ENCODE data around the gene ANKFY1. TPM values are rescaled to one million over a fixed set of nuclear protein-coding genes. Genes with fewer than 3 reads are reported as not detected.

ANKFY1 gene
- polyA plus RNA-seq, 4 donors = 44.7 to 49.4 (median 46.3) TPM

DNA sequence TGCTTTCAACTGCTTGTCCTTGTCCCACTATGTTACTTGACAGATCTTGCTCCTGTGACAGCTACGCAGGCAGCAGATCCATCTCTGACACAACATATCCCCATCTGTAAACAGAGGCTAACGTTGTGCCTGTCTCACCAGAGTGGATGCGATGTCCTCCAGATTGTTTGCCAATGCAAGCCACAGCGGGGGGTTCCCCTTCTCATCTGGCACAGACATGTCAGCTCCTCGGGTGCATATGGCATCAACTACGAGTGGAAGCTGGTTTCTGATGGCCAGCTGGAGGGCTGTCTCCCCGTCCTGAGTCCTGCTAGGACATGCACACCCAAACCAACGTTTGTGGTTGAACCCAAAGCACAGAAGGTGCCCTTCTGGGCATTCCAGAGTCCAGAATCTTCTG lies 81.7 kb downstream of the ANKFY1 start:
- no peak for DNase-seq (ENCODE audit: low read depth in 4 of 4, low spot score in 3 of 4)

GRCh38 chr17:4180791-4181190 lies 83.0 kb downstream of the ANKFY1 start:
- DNase-seq (ENCODE audit: low read depth in 4 of 4, low spot score in 3 of 4) = no peak

- no peak for DNase-seq (ENCODE audit: low read depth in 4 of 4, low spot score in 3 of 4)
Measured at GRCh38 chr17:4179071-4179470, 84.7 kb downstream of the ANKFY1 start.

DNA sequence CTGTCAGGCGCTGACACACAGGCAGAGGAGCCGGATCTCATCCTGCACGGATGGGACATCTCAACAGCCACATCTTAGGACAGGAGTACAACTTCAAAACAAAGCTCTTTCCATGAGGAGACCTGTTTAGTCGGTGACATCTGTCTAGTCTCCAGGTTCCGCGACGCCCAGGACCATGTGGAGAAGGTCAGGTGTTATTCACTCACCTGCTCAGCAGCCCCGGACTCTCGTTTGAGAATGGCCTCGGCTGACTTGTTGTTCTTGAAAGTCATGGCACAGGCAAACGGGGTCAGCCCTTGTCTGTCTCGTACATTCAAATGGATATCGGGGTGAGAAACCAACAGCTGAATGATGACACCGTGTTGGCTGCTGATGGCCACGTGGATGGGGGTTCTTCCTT lies 85.1 kb downstream of the ANKFY1 start:
- DNase-seq (ENCODE audit: low read depth in 4 of 4, low spot score in 3 of 4) = no peak

GRCh38 chr17:4177806-4178205 lies 86.0 kb downstream of the ANKFY1 start:
- DNase-seq (ENCODE audit: low read depth in 4 of 4, low spot score in 3 of 4) = no peak

DNA sequence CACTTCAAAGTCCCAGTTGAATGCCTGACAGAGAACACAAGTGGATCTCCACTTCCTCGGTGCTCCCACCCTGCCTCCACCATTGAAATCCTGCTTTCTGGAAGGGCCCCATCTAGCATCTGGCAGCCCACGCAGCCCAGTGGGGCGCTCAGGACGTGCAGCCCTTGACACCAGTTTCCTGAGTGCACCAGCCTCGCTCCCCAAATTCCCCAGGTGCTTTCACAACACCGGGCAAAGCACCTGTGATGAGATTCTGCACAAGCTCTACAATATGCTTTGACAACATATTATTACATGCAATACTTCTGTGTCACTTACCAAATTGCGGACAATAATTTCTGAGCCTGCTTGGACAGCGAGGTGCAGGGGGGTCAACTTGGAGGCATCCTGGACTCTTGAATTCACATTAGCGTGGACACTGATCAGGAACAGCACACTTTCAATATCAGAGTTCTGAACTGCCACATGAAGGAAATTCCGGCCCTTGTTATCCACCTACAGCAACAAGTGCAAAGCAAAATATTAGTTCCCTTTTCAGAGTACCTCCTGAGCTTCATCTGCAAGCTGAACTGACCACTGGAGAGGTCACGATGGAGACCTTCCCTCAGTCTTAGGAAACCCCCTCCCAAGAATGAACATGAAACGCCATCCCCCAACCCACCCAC lies 86.8 kb downstream of the ANKFY1 start:
- no peak for DNase-seq (ENCODE audit: low read depth in 4 of 4, low spot score in 3 of 4)

GRCh38 chr17:4175921-4176807 lies 87.6 kb downstream of the ANKFY1 start:
- peak in 1 of 4 donors; percentile 35 for DNase-seq (ENCODE audit: low read depth in 4 of 4, low spot score in 3 of 4)

DNA sequence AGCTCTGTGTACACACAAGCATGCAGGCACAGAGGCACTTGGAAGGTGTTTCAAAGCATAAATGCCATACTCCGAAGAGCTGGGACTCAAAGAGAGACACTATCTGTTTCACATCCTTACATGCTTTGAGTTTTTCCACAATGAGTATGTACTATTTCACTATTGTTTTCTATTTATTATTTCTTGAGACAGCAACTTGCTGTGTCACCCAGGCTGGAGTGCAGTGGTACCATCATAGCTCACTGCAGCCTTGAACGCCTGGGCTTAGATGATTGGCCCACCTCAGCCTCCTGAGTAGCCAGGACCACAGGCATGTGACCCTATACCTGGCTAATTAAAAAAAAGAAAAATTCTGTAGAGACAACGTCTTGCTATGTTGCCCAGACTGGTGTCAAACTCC lies 89.2 kb downstream of the ANKFY1 start:
- no peak for DNase-seq (ENCODE audit: low read depth in 4 of 4, low spot score in 3 of 4)

DNA sequence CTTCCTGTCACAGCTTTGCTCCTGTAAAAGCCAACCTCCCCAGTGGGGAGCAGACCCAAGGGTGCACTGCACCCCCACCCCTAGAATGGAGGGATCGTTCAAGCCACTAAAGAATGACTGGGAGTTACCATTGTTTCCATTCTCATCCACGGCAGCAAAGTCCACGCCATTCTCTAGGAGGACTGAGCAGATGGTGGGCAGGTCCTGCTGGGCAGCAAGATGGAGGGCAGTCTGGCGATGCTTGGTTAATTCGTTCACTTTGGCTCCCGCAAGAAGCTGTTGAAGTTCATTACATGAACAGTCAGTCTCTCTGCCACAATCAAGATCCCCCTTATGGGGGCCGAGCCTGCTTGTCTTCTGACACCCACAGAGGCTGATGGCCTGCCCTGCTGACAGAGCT lies 90.0 kb downstream of the ANKFY1 start:
- no peak for DNase-seq (ENCODE audit: low read depth in 4 of 4, low spot score in 3 of 4)

GRCh38 chr17:4172356-4172755 lies 91.4 kb downstream of the ANKFY1 start:
- DNase-seq (ENCODE audit: low read depth in 4 of 4, low spot score in 3 of 4) = no peak

DNA sequence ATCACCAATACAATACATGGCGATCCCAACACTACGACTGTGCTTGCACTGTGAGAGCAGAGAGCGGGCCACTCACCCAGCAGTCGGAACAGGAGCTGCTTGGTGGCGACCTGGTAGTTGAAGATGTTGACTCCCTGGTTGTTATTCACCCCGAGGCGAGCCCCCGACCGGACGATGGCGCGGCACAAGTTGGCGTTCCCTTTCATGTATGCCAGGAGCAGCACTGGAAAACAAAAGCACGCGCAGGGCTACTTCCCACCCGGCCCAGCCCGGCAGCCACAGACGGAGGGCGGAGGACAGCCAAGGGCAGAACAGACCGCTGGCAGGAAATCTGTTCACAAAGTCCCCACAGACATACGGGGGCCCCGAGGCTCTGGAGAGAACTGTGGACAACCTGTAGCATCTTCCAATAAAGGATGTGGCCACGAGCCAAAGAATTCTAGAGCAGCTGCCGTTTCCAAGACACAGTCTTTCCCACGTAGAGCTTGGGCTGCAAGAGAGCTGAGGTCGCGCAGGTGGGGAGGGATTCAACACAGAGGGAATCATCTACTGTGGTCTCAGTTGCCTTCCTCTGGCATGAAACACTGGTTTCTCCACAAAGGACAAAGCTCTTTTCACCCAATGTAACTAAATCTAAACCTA lies 93.0 kb downstream of the ANKFY1 start:
- no peak for DNase-seq (ENCODE audit: low read depth in 4 of 4, low spot score in 3 of 4)

- no peak for DNase-seq (ENCODE audit: low read depth in 4 of 4, low spot score in 3 of 4)
Measured at GRCh38 chr17:4167786-4168185, 96.0 kb downstream of the ANKFY1 start.

GRCh38 chr17:4166419-4166818 lies 97.4 kb downstream of the ANKFY1 start:
- DNase-seq (ENCODE audit: low read depth in 4 of 4, low spot score in 3 of 4) = no peak

DNA sequence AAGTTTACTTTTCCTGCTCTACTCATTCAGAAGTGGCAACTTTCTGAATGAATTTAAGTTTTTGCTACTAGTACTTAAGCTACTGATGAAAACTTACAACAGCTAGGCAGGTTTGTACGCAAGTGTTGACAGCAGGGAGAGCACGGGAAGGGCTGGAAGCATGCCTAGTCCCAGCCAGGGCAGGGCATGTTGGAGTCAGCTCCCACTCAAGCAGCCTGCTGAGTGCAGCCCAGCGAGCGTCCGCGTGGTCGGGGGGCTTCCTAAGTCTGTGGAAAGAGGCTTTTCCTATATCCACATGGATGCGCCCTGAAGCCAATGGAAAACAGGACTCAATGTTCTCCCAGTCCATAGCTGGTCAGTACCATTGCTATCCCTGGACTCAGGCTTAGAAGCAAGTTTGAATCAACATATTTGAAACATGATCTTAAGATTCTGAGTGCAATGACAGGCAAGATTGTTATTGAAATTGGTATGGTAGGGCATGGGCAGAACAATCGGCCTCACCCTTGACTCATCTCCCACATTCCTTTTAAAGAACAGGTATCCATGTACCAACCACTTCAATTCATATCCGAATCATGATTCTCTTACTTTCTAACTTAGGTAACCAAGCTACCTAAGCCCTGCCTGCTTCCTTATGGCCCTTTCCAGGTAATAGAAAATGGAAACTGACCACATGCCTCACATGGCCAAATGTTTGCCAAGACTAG lies 98.3 kb downstream of the ANKFY1 start:
- DNase-seq (ENCODE audit: low read depth in 4 of 4, low spot score in 3 of 4) = no peak

DNA sequence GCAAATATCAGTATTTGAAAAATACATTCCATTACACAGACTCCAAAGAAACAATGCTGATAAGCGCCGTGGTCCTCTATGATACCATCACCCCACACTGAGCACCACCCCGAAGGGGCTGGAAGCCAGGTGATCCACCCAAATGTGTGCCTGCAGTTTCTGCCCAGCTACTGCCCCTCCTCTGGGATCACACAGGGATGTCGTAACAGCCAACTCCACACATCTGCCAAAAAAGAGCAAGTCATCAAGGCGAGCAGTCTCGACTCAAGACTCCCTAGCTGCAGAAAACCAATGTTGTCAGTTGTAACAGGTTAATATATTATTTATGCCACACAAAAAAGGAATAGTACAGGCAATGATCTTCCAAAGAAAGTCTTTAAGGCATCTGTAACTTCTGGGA lies 99.8 kb downstream of the ANKFY1 start:
- no peak for DNase-seq (ENCODE audit: low read depth in 4 of 4, low spot score in 3 of 4)

DNA sequence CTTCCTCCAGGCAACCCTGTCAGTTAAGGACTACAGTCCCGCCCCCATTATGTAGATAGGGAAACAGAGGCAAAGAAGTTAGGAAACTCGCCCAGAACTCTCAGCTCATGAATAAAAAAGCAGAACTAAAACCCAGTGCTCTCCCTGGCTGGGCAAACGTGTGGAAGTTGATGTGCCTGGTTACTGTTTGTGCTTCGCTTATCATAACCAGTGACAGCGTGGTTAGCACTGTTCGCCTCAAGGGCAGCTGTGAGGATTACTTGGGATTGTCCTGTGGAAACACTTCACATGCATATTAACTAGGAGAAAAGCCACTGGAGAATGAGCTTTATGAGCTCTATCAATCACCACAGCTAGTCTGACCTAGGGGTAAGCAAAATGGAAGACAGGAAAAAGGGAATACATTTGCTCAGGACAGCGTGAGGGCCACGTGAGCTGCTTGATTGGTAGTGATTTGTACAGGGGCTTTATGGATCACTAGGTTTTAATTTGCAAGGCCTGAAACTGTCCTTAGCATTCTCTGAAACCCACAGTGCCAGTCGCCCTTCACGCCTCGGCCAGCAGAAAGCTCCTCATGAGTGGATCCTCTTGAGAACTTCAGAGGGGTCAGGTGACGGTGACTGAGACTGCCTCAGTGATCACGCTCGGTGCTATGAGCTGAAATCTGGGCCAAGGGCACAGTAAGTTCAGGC lies 100.9 kb downstream of the ANKFY1 start:
- DNase-seq (ENCODE audit: low read depth in 4 of 4, low spot score in 3 of 4) = no peak

GRCh38 chr17:4162321-4162720 lies 101.5 kb downstream of the ANKFY1 start:
- DNase-seq (ENCODE audit: low read depth in 4 of 4, low spot score in 3 of 4) = no peak

DNA sequence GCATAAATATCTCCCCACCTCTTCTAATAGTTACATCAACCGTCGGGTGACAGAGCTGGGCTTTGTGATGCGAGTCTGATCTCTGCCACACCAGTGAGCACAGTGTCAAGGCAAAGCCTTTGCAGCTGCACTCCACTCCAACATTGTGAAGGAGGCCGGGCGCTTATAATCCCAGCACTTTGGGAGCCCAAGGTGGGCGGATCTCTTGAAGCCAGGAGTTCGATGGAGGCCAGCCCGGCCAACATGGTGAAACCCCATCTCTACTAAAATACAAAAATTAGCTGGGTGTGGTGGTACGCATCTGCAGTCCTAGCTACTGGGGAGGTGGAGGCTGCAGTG lies 101.8 kb downstream of the ANKFY1 start:
- DNase-seq (ENCODE audit: low read depth in 4 of 4, low spot score in 3 of 4) = no peak

- DNase-seq (ENCODE audit: low read depth in 4 of 4, low spot score in 3 of 4) = no peak
Measured at GRCh38 chr17:4161192-4161966, 102.4 kb downstream of the ANKFY1 start.
